ENCODE results near the gene MRPL48.
A peak's percentile ranks its signal among the peaks of the same experiment; 100 is the strongest.
"Not testable (repeated sequence)": the region's sequence is repeated elsewhere in the genome, so short reads cannot be mapped to it uniquely, and the experiment has no call there.

MRPL48 gene

DNA sequence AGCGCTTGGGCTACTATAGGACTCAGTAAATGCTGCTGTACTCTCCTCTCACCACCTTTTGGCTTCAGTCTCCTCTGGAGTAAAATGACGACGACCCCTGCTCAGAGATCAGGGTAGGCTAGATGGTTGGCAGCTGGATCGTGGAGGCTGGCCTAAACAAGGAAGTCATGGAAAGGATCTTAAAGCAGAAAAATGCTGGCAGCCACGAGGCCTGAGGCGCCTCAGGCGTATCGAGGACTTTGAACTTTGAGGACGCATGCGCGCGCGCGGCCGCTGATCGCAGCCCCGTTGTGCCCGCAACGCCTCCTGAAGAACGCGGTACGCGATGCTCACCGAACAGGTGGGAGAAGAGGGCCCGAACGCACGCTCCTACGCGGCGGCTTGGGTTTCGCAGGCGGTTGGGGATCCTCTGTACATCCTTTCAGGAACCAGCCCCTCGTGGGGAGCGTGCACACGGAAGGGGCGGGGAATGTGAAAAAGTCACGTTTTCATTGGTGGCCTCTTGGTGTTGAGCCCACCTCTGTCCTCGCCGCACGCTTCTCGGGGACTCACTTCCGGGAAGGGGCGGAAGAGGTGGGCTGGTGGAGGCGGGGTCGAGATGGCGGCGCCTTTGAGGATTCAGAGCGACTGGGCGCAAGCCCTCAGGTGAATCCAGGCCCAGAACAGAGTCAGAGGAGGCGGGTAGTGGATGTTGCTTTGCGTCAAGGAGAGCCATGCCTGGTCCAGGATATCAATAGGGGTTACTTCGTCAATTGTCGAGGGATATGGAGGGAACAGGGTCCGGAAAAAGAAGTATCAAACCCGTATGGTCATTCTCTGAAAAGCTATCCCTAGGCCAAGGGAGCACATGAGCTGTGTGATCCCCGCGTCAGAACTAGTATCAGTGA is 89.0 kb downstream of the MRPL48 start, which contains the start of the genes COA4 and PAAF1:
TSS of gene COA4 (minus strand) at position 423 of the 887 bp plus-strand sequence. CDS start 3,468 bp downstream, outside the sequence.
TSS of gene PAAF1 (plus strand) at position 576 of the 887 bp plus-strand sequence. CDS start at position 599, 23 bp downstream.
- H2AFZ ChIP-seq (ENCODE audit: low read depth, low read length) = peak within 1 kb of the TSS; percentile 90
- no peaks in the 10 kb centered on the region for H3K27me3 ChIP-seq (ENCODE audit: insufficient read depth, low read length, poor library complexity)
- H3K79me2 ChIP-seq (ENCODE audit: insufficient read depth, low read length) = peaks cover 45% of the 10 kb centered on the region
- peak within 1 kb of the TSS; percentile 71 for H3K4me2 ChIP-seq (ENCODE audit: insufficient read depth, low read length)
- peak within 1 kb of the TSS; percentile 67 for H3K9ac ChIP-seq (ENCODE audit: low read depth, low read length)
- H3K27ac ChIP-seq (ENCODE audit: low read length) = peak within 1 kb of the TSS; percentile 88
- peaks cover 35% of the 10 kb centered on the region for H3K4me1 ChIP-seq (ENCODE audit: insufficient read depth, low read length)
- TF ChIP-seq, protein P1, sequence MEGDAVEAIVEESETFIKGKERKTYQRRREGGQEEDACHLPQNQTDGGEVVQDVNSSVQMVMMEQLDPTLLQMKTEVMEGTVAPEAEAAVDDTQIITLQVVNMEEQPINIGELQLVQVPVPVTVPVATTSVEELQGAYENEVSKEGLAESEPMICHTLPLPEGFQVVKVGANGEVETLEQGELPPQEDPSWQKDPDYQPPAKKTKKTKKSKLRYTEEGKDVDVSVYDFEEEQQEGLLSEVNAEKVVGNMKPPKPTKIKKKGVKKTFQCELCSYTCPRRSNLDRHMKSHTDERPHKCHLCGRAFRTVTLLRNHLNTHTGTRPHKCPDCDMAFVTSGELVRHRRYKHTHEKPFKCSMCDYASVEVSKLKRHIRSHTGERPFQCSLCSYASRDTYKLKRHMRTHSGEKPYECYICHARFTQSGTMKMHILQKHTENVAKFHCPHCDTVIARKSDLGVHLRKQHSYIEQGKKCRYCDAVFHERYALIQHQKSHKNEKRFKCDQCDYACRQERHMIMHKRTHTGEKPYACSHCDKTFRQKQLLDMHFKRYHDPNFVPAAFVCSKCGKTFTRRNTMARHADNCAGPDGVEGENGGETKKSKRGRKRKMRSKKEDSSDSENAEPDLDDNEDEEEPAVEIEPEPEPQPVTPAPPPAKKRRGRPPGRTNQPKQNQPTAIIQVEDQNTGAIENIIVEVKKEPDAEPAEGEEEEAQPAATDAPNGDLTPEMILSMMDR (IDR thresholded peaks at IDR 0.05; ENCODE audit: borderline replicate concordance, extremely low read depth, low read length, poor library complexity, severe bottlenecking) = no peak
- TF ChIP-seq EZH2 (IDR thresholded peaks at IDR 0.05; ENCODE audit: borderline replicate concordance, low read depth, low read length, severe bottlenecking) = no peak
- H4K20me1 ChIP-seq (ENCODE audit: insufficient read depth, low read length) = no peaks in the 10 kb centered on the region; the same call in 1 of the 2 replicates
- ATAC-seq (ENCODE audit: insufficient read depth, low read depth) (peak; percentile 96), DNase-seq (peak; percentile 96)
- H3K9me3 ChIP-seq (ENCODE audit: insufficient read depth, low read length, severe bottlenecking) = no peaks in the 10 kb centered on the region
- H3K36me3 ChIP-seq (ENCODE audit: insufficient read depth, low read length) = peaks cover 38% of the 10 kb centered on the region
- peak within 1 kb of the TSS; percentile 67 to 76 for H3K4me3 ChIP-seq (ENCODE audit: low read depth in 1 of 2, low read length in 2 of 2)

DNA sequence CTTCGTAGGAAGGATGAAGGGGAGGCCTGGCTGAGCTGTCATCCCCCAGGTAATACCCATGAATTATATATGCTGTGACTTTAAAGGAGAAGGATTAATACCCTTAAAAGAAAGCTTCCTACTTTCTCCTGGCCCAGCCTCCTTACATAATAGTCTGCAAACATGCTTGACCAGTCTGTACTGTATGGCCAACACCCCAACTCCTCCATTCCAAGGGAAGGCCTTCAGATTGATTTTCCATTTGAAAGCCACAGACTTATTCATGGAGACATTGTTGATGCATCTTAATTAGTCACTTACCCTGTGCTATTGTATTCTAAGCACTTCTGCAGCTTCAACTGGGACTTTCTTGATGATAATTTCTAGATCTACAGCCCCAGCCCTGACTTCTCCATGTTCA is 91.1 kb downstream of the MRPL48 start:
- no peak overlapping the region for H3K4me3 ChIP-seq (ENCODE audit: low read depth in 1 of 2, low read length in 2 of 2)
- peaks cover 35% of the 10 kb centered on the region for H3K4me1 ChIP-seq (ENCODE audit: insufficient read depth, low read length)
- no peak for TF ChIP-seq EZH2 (IDR thresholded peaks at IDR 0.05; ENCODE audit: borderline replicate concordance, low read depth, low read length, severe bottlenecking)
- TF ChIP-seq, protein P1 (IDR thresholded peaks at IDR 0.05; ENCODE audit: borderline replicate concordance, extremely low read depth, low read length, poor library complexity, severe bottlenecking) = no peak
- H3K79me2 ChIP-seq (ENCODE audit: insufficient read depth, low read length) = peaks cover 41% of the 10 kb centered on the region
- H4K20me1 ChIP-seq (ENCODE audit: insufficient read depth, low read length) = no peaks in the 10 kb centered on the region; the same call in 1 of the 2 replicates
- no peaks in the 10 kb centered on the region for H3K27me3 ChIP-seq (ENCODE audit: insufficient read depth, low read length, poor library complexity)
- no peak overlapping the region for H3K27ac ChIP-seq (ENCODE audit: low read length)
- H3K9me3 ChIP-seq (ENCODE audit: insufficient read depth, low read length, severe bottlenecking) = no peaks in the 10 kb centered on the region
- no peak for DNase-seq
- no peak overlapping the region for H2AFZ ChIP-seq (ENCODE audit: low read depth, low read length)
- ATAC-seq (ENCODE audit: insufficient read depth, low read depth) = no peak
- no peak overlapping the region for H3K4me2 ChIP-seq (ENCODE audit: insufficient read depth, low read length)
- no peak overlapping the region for H3K9ac ChIP-seq (ENCODE audit: low read depth, low read length)
- H3K36me3 ChIP-seq (ENCODE audit: insufficient read depth, low read length) = peaks cover 25% of the 10 kb centered on the region

DNA sequence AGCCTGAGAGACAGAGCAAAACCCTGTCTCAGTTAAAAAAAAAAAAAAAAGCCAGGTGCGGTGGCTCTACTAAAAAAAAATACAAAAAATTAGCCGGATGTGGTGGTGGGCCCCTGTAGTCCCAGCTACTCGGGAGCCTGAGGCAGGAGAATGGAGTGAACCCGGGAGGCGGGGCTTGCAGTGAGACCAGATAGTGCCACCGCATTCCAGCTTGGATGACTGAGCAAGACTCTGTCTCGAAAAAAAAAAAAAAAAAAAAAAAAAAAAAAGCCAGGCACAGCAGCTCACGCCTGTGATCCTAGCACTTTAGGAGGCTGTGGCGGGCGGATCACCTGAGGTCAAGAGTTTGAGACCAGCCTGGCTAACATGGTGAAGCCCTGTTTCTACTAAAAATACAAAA is 92.8 kb downstream of the MRPL48 start:
- not testable (repeated sequence) for H3K27ac ChIP-seq (ENCODE audit: low read length); DNase-seq; H4K20me1 ChIP-seq (ENCODE audit: insufficient read depth, low read length); H2AFZ ChIP-seq (ENCODE audit: low read depth, low read length); ATAC-seq (ENCODE audit: insufficient read depth, low read depth); H3K4me3 ChIP-seq (ENCODE audit: low read depth in 1 of 2, low read length in 2 of 2); H3K27me3 ChIP-seq (ENCODE audit: insufficient read depth, low read length, poor library complexity); H3K9me3 ChIP-seq (ENCODE audit: insufficient read depth, low read length, severe bottlenecking); H3K4me2 ChIP-seq (ENCODE audit: insufficient read depth, low read length); H3K9ac ChIP-seq (ENCODE audit: low read depth, low read length)
- H3K36me3 ChIP-seq (ENCODE audit: insufficient read depth, low read length) = peaks cover 13% of the 10 kb centered on the region
- peaks cover 24% of the 10 kb centered on the region for H3K4me1 ChIP-seq (ENCODE audit: insufficient read depth, low read length)
- H3K79me2 ChIP-seq (ENCODE audit: insufficient read depth, low read length) = peaks cover 25% of the 10 kb centered on the region

DNA sequence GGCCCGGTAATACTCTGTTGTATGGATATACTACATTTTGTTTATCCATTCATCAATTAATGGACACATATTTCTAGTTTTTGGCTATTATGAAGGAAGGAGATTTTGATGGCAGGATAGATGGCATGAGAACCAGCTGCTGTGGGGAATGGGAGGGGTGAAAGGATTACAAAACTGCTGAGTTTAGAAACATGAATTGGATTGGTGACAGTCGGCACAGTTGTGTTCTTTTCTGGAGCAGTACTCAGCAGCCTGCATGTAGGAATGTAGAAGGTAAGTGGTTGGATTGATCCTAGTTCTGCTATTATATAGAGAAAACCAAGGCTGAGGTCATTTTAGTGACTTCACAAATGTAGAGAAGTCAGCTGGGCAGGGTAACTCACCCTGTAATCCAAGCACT is 96.2 kb downstream of the MRPL48 start:
- Histone ChIP-seq H3K36me3 (ENCODE audit: insufficient read depth, low read length) (peaks cover 15% of the 10 kb centered on the region), H3K27ac (ENCODE audit: low read length) (no peak overlapping the region), H4K20me1 (ENCODE audit: insufficient read depth, low read length) (no peaks in the 10 kb centered on the region), H3K9me3 (ENCODE audit: insufficient read depth, low read length, severe bottlenecking) (no peaks in the 10 kb centered on the region), H3K4me3 (ENCODE audit: low read depth in 1 of 2, low read length in 2 of 2) (no peak overlapping the region), H3K27me3 (ENCODE audit: insufficient read depth, low read length, poor library complexity) (no peaks in the 10 kb centered on the region), H3K4me2 (ENCODE audit: insufficient read depth, low read length) (no peak overlapping the region), H3K9ac (ENCODE audit: low read depth, low read length) (no peak overlapping the region), H3K4me1 (ENCODE audit: insufficient read depth, low read length) (0 out of 2 replicates have a peak, but pooled peaks cover 3% of the 10 kb centered on the region), H3K79me2 (ENCODE audit: insufficient read depth, low read length) (no peaks in the 10 kb centered on the region), H2AFZ (ENCODE audit: low read depth, low read length) (no peak overlapping the region)
- TF ChIP-seq EZH2 (IDR thresholded peaks at IDR 0.05; ENCODE audit: borderline replicate concordance, low read depth, low read length, severe bottlenecking) = no peak
- TF ChIP-seq, protein P1 (IDR thresholded peaks at IDR 0.05; ENCODE audit: borderline replicate concordance, extremely low read depth, low read length, poor library complexity, severe bottlenecking) = no peak
- ATAC-seq (ENCODE audit: insufficient read depth, low read depth) (no peak), DNase-seq (no peak)

All from DND-41 (cell line).